T-helper 2 cell treated with Interferon-gamma antibody and Interleukin-4, amounts not matched to agents 5 μg/mL and 100 μg/mL, for 36 hours (primary cell): ENCODE measurements around the gene KCNH4.

Experiments
- DNase-seq: peaks from one replicate; pipeline ENCODE4 v3.0.0; 2021; ENCODE audit warnings: low spot score
- H3K27ac Mint-ChIP-seq: one replicate; pipeline ENCODE4 v1.8.0; 2021; ENCODE audit warnings: mild to moderate bottlenecking, mixed read lengths
- H3K27me3 Mint-ChIP-seq: one replicate; pipeline ENCODE4 v1.8.0; 2021; ENCODE audit warnings: low read depth, mixed read lengths
- H3K36me3 Mint-ChIP-seq: one replicate; pipeline ENCODE4 v1.8.0; 2021; ENCODE audit warnings: low read depth, mixed read lengths
- H3K4me1 Mint-ChIP-seq: one replicate; pipeline ENCODE4 v1.8.0; 2021; ENCODE audit warnings: low read depth, mixed read lengths
- H3K4me3 Mint-ChIP-seq: one replicate; pipeline ENCODE4 v1.8.0; 2022; ENCODE audit warnings: mild to moderate bottlenecking, moderate library complexity, mixed read lengths
- H3K9me3 Mint-ChIP-seq: one replicate; pipeline ENCODE4 v1.8.0; 2021; ENCODE audit warnings: mixed read lengths

The KCNH4 gene

GRCh38 chr17:42178817-42179216 lies 2.1 kb downstream of the KCNH4 start:
- H3K27me3 Mint-ChIP-seq: peaks cover 43% of the 10 kb centered on the region
- H3K9me3 Mint-ChIP-seq: no peaks in the 10 kb centered on the region
- no peak overlapping the region for H3K27ac Mint-ChIP-seq
- no peak for DNase-seq
- no peak overlapping the region for H3K4me3 Mint-ChIP-seq
- no peaks in the 10 kb centered on the region for H3K36me3 Mint-ChIP-seq
- peaks cover 33% of the 10 kb centered on the region for H3K4me1 Mint-ChIP-seq

- peaks cover 36% of the 10 kb centered on the region for H3K27me3 Mint-ChIP-seq
- DNase-seq: no peak
- peaks cover 23% of the 10 kb centered on the region for H3K4me1 Mint-ChIP-seq
- no peak overlapping the region for H3K27ac Mint-ChIP-seq
- no peaks in the 10 kb centered on the region for H3K36me3 Mint-ChIP-seq
- no peaks in the 10 kb centered on the region for H3K9me3 Mint-ChIP-seq
- H3K4me3 Mint-ChIP-seq: no peak overlapping the region
These were observed 3.3 kb downstream of the KCNH4 start for GRCh38 chr17:42177684-42178083.

GRCh38 chr17:42174126-42174783 lies 6.7 kb downstream of the KCNH4 start:
- Mint-ChIP-seq H3K27ac (no peak overlapping the region), H3K4me3 (no peak overlapping the region), H3K27me3 (peaks cover 13% of the 10 kb centered on the region), H3K36me3 (no peaks in the 10 kb centered on the region), H3K4me1 (peaks cover 10% of the 10 kb centered on the region), H3K9me3 (no peaks in the 10 kb centered on the region)
- DNase-seq: no peak

DNA sequence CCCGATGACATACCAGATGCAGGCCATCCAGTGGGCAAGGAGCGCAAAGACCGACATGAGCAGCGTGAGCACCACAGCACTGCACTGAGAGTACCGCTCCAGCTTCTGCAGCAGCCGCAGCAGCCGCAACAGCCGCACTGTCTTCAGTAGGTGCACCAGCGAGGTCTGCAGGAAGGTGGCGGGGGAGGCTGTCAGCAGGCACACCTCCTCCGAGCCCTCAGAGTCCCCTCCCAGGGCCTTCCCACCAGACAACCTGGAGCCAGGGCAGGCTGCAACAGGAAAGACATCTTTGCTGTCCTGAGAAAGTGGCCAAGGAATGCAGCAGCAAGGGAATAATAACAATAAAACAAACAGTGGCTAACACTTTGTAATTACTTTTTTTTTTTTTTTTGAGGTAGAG lies 9.1 kb downstream of the KCNH4 start:
- H3K4me3 Mint-ChIP-seq: no peak overlapping the region
- H3K4me1 Mint-ChIP-seq: peaks cover 3% of the 10 kb centered on the region
- H3K36me3 Mint-ChIP-seq: no peaks in the 10 kb centered on the region
- H3K9me3 Mint-ChIP-seq: no peaks in the 10 kb centered on the region
- peaks cover 2% of the 10 kb centered on the region for H3K27me3 Mint-ChIP-seq
- no peak for DNase-seq
- H3K27ac Mint-ChIP-seq: no peak overlapping the region

DNA sequence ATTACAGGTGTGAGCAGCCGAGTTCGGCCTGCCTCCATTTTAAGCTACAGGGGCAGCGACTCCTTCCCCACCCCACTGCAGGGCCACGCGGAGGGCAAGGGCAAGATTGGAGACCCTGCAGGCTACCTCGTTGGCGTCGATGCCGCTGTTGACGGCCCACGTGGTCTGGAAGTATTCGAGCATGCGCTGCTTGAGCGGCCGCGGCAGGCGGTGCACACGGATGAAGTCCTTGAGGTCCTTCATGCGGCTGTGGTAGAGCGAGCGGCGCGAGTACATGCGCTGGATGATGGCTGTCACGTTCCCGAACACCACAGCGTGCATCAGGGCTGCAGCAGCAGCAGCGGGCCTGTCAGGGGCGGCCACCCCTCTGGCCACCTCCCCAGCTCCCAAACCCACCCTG lies 11.6 kb downstream of the KCNH4 start:
- Mint-ChIP-seq H3K4me1 (peaks cover under 1% of the 10 kb centered on the region), H3K4me3 (no peak overlapping the region), H3K27ac (no peak overlapping the region), H3K9me3 (no peaks in the 10 kb centered on the region), H3K36me3 (no peaks in the 10 kb centered on the region), H3K27me3 (no peaks in the 10 kb centered on the region)
- no peak for DNase-seq

DNA sequence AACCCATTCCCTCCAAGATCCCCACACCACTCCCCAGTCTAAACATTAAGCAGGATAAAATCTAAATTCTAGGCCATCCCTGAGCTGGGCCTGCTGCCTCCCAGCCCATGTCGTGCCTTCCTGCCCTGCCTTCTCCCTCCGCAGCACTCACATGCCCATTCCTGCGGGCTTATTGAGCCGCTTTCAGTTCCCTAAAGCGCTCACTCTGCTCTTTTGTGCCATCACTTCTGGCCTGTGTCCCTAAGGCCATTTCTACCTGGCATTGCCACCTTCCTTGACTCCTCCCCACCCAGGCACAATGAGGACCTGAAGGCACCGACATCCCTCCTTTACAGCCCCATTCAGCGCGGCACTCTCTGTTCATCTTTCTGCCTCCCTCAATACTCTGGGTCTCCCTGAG lies 13.1 kb downstream of the KCNH4 start:
- H3K27me3 Mint-ChIP-seq: no peaks in the 10 kb centered on the region
- no peak overlapping the region for H3K4me3 Mint-ChIP-seq
- no peak overlapping the region for H3K27ac Mint-ChIP-seq

GRCh38 chr17:42166196-42166763 lies 14.7 kb downstream of the KCNH4 start:
- Mint-ChIP-seq H3K4me1 (peaks cover 1% of the 10 kb centered on the region), H3K27ac (no peak overlapping the region), H3K27me3 (no peaks in the 10 kb centered on the region), H3K4me3 (no peak overlapping the region), H3K9me3 (no peaks in the 10 kb centered on the region), H3K36me3 (no peaks in the 10 kb centered on the region)
- no peak for DNase-seq

More for the DNA sequence above, 13.1 kb downstream of the KCNH4 start:
- H3K36me3 Mint-ChIP-seq: no peaks in the 10 kb centered on the region
- H3K4me1 Mint-ChIP-seq: peaks cover 1% of the 10 kb centered on the region
- no peak for DNase-seq
- H3K9me3 Mint-ChIP-seq: no peaks in the 10 kb centered on the region

- H3K4me1 Mint-ChIP-seq: peaks cover 1% of the 10 kb centered on the region
- DNase-seq: no peak
- H3K36me3 Mint-ChIP-seq: no peaks in the 10 kb centered on the region
- no peak overlapping the region for H3K27ac Mint-ChIP-seq
- H3K4me3 Mint-ChIP-seq: no peak overlapping the region
- no peaks in the 10 kb centered on the region for H3K9me3 Mint-ChIP-seq
- H3K27me3 Mint-ChIP-seq: no peaks in the 10 kb centered on the region
These were observed 15.2 kb downstream of the KCNH4 start for GRCh38 chr17:42165751-42166150.

DNA sequence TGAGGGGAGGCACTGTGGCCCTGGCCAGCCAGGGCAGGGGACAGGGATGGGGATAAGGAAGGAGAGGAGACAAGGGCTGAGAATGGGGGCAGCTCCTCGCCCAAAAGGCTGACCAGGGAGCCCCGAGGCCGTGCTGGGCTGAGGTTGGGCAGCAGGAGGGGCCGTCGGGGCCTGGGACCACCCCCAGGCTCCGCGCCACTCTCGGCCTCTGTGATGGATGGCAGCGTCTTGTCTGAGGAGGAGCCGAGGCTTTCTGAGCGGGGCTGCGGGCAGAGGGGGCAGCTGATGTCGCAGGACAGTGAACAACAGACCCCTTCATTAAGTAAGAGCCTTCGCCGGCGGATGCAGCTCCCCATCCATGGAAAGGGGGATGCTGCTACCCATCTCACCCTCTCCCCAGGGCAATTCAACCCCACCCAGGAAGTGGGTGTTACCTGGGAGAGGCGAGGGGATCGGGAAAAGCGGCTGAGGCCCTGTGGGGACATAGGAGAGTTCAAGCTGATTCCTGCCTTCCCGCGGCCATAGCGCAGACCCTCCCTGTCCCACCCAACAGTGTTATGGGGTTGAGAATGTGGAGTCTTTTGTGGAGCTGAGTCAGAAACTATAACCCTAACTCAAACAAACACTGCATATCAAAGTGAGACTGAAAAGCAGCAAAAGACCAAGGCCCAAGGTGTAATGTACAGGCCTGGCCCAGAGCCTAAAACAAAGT lies 17.1 kb downstream of the KCNH4 start:
- H3K27ac Mint-ChIP-seq: no peak overlapping the region
- H3K36me3 Mint-ChIP-seq: no peaks in the 10 kb centered on the region
- no peaks in the 10 kb centered on the region for H3K9me3 Mint-ChIP-seq
- no peak for DNase-seq
- no peak overlapping the region for H3K4me3 Mint-ChIP-seq
- H3K4me1 Mint-ChIP-seq: peaks cover 1% of the 10 kb centered on the region
- H3K27me3 Mint-ChIP-seq: no peaks in the 10 kb centered on the region

DNA sequence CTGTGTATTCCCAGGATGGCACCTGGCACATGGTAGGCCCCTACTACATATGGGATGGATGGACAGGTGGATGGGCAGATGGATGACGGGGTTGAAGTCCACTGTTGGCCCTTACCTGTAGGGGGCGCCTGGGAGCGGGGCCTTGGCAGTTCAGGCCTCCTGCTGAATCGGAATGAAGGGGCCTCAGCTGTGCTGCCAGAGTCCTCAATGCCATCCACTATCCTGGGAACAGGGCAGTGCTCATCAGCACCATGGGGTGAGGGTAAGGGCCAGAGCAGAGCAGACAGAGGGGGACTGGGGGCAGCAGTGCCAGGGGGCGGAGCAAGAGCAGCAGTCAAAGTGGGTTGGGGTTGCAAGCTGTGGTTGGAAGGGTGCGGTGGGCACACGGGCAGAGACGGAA lies 17.8 kb downstream of the KCNH4 start:
- peaks cover 1% of the 10 kb centered on the region for H3K4me1 Mint-ChIP-seq
- peak; percentile 33 for DNase-seq
- H3K27ac Mint-ChIP-seq: peak overlapping the region; percentile 43
- H3K27me3 Mint-ChIP-seq: no peaks in the 10 kb centered on the region
- H3K4me3 Mint-ChIP-seq: no peak overlapping the region
- no peaks in the 10 kb centered on the region for H3K36me3 Mint-ChIP-seq
- no peaks in the 10 kb centered on the region for H3K9me3 Mint-ChIP-seq

DNA sequence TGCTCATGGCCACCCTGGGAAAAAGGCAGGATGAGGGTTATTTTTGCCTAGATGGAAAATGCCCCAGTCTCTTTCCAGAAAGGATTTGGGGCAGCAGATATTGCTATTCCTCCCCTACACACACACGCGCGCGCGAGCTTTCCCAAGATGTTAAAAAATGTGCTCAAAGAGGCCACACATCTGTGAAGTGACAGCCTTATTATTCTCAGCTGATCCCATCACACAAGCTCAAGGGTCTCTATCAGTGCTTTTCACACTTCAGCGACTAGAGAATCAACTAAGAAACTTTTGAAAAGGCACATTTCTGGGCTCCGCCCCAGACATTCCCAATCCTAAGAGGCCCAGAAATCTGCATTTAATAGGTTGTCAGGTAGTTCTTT lies 20.4 kb downstream of the KCNH4 start:
- DNase-seq: no peak
- Mint-ChIP-seq H3K36me3 (no peaks in the 10 kb centered on the region), H3K4me1 (peaks cover 5% of the 10 kb centered on the region), H3K27ac (no peak overlapping the region), H3K4me3 (no peak overlapping the region), H3K27me3 (no peaks in the 10 kb centered on the region), H3K9me3 (no peaks in the 10 kb centered on the region)

GRCh38 chr17:42159796-42160530 lies 21.0 kb downstream of the KCNH4 start:
- H3K27ac Mint-ChIP-seq: no peak overlapping the region
- H3K9me3 Mint-ChIP-seq: no peaks in the 10 kb centered on the region
- H3K36me3 Mint-ChIP-seq: no peaks in the 10 kb centered on the region
- no peaks in the 10 kb centered on the region for H3K27me3 Mint-ChIP-seq
- no peak overlapping the region for H3K4me3 Mint-ChIP-seq
- H3K4me1 Mint-ChIP-seq: peaks cover 5% of the 10 kb centered on the region
- no peak for DNase-seq

DNA sequence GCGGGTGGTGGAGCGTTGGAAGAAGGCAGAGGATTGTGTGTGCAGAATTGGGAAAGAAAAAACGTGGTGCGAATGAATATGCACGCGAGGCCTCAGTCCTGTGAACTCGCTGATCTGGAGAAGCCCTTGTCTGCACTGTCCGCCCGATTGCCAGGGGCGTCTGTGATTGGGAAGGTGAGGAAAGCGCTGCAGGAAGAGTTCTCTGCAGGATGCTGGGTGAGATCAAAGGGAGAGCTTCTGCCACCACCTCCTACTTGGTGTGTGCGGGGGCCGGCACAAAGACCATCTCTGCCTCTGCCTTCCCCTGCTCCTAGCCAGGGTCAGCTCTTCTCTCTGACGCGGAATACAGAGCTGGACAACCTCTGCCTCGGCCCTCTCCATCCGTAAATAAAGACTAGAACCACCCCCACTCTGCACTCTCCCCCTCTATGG lies 25.3 kb downstream of the KCNH4 start:
- no peak for DNase-seq

More for the DNA sequence above, 25.3 kb downstream of the KCNH4 start:
- Mint-ChIP-seq H3K4me1 (peaks cover 19% of the 10 kb centered on the region), H3K36me3 (peaks cover 8% of the 10 kb centered on the region), H3K4me3 (peak overlapping the region; percentile 85), H3K9me3 (no peaks in the 10 kb centered on the region), H3K27ac (peak overlapping the region; percentile 73), H3K27me3 (no peaks in the 10 kb centered on the region)
